Eye (tissue), 1 donor: ENCODE results near the gene PTPRG.

ENCODE experiments used
- DNase-seq: peaks from one replicate; pipeline ENCODE4 v3.0.0-alpha.2; 2015

Gene PTPRG

DNA sequence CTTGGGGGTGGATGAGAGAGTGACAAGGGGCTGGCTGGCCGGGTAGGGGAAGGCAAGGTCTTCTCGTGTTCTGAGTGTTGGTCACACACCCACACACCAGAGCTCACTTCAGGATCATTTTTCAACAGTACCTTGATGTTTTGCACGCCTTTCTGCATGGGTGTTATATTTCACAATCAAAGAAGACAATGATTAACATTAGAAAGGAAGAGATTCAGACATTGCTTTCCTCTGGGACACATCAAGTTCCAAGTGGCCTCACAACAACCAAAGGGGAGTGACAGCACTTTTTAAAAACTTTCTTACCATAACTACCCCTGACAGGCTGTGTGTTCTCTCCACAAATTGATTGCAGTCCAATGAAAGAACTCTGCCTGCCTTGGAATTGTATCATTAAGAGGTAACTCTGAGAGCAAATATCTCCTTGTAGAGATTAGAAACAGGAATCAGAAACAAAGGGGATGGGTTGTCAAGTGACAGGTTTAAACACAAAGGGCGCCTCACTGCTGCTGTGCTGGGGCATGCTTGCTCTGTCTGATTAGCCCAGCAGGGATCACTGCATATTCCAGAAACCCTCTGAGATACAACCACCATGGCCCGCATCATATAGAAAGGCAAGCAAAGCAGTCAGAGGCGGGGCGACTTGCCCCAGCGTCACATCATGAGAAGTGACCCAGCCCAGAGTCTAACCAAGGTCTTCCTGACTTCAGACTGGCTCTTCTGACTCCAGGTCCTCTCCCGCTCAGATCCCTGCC, 581.1 kb downstream of the PTPRG start:
- DNase-seq = no peak

DNA sequence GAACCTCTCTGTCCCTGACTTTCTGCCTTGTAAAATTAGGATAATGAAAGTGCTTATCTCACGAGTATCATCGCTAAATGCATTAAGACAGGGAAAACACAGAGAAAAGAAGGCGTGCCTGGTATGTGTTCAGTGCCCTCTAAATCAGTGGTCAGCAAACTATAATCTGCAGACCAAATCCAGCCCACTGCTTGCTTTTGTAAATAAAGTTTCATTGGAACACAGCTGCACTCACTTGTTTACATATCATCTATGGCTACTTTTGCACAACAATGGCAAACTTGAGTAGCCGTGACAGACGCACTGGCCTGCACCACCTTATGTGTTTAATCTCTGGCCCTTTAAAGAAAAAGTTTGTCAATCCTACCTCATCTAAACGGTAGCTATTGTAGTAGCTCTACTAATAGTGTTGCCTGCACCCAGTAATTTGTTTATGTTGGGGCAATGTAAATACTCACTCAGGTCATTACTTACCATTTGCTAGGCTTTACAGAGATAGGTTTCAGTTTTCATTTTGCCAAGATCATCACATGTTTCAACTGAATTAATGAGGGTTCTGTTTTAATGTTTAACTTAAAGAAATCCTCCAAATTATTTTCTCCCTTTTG, 582.6 kb downstream of the PTPRG start:
- DNase-seq = no peak

DNA sequence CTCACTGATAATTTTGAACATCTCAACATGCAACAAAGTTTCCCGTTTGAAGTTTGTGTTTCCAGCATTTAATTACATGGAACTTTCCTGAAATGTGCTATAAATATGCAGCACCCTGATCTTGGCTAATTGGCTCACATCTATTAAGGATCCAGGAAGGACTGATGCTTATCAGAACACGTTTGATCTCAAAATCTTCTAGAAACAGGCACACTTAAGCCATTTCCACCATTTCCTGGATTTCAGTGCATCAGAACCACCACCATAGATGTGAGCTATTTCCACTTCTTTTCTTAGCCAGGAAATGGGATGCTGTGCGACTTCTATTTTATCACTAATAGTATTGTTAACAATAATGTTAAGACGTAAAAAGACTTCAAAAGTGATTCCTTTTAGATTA, 583.1 kb downstream of the PTPRG start:
- no peak for DNase-seq

DNA sequence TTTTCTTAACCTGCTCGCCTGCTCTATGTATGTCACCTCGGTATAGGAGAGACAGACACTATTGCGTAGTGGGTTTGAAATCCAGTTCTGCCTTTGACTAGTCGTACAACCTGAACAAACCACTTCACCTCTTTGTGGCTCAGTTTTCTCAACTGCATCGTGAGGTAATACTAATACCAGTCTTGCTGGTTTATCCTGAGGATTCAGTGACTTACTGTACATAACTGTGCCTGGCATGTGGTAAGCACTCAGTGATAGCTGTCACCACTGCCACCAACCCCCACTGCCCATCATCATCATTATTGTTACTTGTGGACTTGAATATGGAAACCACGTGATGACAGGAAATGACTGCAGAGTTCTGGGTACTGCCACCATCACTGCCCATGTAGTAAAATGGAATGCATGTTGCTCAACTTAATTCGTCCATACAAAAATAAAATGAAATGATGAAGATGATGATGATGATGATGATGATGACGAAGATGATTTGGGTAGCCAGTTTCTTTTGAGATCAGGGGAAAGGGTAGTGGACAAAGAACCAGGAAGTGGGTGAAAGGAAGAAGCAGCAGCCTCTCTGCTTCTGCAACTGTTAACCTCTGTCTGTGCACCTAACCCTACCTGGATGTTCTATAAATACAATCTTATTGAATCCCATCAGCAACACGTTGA, 583.9 kb downstream of the PTPRG start:
- no peak for DNase-seq

DNA sequence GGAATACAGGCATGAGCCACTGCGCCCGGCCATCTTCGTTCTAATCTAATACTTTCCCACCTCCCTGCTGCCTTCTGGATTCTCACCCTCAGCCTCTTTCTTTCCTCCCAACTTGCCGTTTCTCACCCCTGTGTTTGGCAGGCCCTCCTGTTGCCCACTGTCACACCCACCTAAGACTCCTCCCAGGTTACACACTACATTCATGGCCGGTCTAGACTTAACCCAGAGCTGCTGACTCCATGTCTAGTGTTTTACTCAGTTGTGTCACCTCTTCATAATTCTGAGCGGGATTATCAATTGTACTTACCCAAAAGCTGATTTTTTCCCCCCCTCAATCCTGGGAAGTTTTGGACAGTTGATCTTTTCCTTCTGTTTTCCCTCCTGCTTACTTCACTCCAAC, 588.2 kb downstream of the PTPRG start:
- no peak for DNase-seq

DNA sequence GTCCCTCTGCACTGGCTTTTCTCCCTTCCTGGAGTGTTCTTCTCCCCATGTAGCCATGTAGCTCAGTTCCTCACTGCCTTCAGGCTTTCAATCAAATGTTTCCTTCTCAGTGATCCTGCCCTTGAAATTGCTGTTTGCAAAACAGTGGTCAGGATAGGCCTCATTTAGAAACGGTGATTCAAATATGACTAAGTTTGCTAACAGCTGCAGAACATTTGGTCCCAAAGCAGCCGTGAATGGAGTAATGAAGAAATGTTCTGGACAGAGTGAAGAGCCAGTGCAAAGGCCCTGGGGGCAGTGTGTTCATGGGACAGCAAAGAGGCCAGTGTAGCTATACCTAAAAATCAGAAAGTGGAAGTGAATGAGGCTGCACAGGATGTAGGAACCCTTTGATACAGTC, 588.6 kb downstream of the PTPRG start:
- no peak for DNase-seq

DNA sequence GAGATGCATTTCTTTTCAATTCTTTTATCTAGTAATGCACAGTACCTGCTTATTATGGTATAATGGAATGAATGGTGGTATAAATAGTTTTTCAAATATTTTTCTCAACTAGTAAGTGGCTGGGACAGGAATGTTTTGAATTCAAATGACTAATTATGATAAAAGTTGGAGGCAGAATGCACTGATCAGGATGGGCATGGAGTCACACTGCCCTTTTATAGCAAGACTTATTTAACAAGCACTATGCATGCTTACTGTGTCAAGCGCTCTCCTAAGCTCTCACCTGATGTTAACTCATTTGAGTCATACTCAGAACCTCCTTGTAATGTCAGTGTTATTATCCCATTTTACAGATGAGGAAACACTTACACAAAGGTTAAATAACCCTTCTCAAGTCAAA, 590.2 kb downstream of the PTPRG start:
- DNase-seq = no peak

DNA sequence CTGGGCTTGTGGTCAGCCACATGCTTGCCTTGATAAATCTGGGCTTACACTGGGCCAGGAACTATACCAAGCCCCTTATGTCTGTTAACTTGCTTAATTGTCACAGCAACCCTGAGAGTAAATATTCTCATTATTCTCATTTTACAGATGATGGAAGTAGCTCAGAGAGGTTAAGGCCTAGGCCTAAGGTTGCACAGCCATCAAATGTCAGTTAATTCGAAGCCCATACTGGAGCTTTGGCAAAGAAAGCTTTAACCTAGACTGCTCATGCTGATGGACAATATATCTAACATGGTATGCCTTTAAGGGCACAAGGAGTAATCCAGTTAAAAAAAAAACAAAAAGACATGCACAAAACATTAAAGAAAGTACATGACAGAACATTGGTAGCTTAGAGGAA, 591.9 kb downstream of the PTPRG start:
- no peak for DNase-seq

DNA sequence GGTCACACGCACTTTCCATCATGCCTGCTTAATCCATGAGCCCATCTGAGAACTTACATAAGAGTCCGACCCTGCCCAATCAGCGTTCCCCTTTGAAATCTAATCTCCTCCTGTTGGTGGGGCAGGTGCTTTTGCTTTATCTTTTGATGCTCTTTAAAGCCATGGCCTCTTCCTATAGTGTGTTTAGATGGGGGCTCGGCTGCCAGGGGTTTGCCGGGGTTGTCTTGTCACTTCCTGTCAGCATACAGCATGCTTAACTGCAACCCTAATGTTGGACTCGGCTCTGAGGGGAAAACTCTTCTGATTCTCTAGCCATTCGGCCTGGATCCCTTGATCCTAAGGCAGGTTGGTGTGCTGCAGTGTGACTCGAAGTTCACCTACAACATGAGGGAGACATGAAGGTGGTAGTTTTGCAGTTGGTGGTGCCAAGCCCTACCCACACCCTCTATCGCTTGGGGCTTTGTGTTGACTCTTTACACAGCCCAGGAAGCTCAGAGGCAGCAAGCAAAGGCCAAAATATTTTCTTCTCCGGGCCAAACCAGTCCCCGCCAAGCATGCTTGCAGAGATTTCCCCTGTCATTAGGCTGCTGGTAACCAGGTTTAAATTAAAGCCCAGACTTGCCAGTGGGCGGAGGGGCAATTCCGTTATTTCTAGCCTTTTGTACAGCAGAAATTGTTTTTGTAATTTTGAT, 593.2 kb downstream of the PTPRG start:
- no peak for DNase-seq

DNA sequence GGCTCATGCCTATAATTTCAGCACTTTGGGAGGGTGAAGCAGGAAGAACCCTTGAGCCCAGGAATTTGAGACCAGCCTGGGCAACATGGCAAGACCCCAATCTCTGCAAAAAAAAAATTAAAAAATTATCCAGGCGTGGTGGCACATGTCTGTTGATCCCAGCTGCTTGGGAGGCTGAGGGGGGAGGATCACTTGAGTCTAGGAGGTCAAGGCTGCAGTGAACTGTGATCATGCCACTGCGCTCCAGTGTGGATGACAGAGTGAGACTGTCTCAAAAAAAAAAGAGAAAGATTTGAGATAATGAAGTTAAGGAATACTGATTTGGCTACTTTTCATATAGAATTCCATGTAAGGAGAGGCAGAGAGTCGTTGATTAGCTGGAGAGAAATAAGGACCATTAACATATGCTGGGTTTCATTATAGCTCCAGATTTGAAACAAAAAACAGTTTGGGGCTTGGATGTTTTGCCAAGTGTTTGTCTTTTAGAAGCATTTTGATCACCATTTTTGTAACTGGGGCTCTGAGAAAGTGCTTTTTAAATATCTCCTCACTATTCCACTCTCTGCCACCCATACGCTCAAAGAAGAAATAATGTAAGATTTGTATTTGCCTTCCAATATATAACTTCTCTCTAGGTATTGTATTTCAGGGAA, 597.8 kb downstream of the PTPRG start:
- no peak for DNase-seq

DNA sequence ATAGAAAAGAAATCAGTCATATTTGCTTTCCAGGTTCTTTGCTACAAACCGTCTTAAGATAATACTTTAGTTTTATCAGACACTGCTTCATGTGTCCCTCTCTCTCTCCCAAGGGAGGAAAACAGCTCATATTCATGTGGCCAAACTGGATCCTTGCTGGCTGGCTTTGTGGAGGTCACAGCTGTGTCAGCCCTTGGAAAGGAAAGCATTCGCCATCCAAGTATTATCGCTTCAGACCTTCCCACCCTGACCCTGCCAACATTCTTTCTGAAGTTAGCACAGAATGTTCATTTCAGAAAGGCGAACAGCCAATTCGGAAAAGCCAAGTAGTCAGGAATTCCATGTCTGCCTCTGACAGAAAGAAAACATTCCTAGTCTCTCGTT, 598.3 kb downstream of the PTPRG start:
- DNase-seq = no peak

DNA sequence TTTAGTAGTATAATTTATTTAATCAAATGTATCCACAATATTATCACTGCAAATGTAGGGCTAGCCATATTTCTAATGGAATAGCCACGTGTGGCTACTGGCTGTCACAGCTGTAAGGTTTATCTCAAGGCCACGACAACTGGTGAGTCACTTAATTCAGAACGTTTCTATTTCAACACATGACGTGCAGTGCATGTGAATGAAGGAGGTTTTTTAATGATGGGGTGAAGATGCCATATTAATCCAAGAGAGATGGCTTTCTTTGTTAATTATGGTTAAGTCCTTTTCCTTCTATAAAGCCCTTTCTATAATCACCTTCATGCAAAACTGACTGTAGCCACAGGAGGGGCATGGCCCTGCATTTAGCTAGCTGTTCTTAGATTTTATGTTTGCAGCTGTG, 600.0 kb downstream of the PTPRG start:
- no peak for DNase-seq

DNA sequence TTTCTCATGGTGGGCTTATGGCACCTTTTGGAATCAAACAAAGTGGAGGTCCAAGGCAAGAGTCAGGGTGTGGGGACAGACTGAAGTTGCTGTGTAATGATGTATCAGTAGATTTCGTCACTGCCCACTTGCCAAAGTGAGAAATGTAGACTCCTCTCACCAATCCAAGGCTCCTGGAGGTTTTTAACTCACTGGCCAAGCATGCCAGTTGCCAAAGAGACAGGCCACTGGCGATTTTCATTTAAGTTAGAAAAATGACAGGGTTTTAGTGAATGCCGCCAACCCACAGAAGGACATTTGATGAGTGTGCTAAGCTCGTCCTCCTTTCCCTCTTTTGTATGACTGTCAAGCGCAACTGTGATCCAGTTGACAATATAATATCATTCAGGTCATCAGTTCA, 602.8 kb downstream of the PTPRG start:
- DNase-seq = no peak

DNA sequence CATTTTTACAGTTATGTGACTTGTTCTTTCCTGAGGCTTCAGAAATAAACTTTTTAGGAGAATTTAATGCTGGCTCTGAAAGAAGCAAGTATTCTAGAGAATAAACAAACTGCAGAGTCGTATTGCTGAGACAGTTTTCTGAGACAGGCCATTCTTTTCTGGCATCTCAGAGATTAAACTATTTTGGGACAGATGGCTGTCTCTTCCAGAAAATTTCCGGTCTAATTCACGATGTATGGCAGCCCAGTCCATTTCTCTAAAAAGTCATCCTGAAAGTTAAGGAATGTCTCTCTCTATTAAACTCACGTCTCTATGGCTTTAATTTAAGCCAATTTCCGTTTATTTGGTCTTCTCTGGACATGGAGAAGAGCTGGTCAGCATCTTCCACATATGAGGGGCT, 603.4 kb downstream of the PTPRG start:
- DNase-seq = no peak

DNA sequence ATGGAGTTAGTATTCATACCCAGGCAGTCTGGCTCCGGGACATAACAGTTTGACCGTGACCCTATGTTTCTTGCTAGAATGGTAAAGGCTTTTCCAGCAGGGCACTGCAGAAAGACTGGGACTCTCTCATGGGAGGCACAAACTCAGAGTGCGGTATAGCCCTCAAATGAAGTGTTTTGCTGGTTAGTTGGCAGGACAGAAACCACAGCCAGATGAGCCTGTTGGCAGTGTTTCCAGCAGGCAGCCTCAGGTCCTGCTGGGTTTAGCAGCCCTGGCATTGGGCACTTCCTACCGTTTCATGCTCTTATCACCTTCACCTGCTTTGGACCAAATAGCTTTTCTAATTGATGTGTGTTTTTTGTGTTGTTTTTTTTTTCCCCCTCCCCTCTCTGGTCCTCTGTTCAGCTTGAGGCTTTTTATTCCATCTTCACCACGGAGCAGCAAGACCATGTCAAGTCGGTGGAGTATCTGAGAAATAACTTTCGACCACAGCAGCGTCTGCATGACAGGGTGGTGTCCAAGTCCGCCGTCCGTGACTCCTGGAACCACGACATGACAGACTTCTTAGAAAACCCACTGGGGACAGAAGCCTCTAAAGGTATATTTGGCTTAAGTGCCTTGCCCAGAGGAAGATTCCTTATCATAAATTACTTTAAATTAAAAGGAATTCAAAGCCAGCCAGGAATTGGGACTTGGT, 606.3 kb downstream of the PTPRG start:
- no peak for DNase-seq

DNA sequence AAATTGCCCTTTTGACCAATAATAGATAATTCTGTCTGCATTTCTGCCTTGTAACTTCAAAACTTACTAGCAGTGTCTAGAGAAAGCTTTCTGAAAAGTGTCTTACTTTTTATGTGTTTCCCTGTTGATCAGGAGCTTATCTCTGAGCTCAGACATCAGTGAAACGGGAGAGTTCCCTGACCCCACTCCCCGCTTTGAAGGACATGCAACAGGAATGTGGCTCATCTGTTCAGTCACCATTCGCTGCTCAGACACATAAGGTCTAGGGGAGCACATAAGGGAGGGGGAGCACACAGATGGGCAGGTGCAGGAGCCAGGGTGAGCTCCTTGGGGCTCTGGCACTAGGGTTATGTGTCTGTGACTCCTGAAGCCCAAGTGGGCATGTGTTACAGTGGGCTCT, 607.0 kb downstream of the PTPRG start:
- DNase-seq = no peak

DNA sequence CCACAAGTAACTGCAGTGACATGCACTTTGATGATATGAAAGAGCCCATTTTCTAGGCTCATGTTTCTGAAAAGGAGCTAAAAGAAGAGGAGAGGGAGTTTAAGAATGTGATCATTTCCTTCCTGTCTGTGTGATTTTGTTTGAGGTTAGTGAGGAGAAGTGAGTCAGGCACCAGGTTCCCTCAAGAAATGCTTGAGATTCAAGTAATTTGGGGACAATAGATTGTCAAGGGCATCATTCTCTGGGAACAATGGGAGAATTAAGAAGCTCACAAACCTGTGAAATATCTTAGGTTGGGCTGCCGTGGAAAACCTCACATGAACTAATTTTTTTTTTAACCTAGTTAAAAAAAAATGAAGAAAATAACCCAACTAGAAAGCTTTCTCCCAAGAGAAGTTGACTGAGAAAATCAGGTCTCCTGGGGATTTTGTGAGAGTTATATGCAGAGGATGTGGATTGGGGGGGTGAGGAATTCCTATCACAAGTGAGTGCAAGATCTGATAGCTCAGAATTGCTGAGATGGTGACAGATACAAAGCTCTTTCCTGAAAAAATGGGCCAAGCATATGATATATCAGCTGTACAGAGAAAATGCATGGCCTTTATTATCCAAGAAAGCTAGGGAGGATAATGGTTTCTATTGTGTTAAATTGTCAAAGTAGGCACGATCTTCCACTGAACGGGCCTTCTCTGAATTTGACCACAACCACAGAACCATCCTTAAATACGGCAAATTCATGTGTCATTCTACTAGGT, 608.7 kb downstream of the PTPRG start:
- no peak for DNase-seq

DNA sequence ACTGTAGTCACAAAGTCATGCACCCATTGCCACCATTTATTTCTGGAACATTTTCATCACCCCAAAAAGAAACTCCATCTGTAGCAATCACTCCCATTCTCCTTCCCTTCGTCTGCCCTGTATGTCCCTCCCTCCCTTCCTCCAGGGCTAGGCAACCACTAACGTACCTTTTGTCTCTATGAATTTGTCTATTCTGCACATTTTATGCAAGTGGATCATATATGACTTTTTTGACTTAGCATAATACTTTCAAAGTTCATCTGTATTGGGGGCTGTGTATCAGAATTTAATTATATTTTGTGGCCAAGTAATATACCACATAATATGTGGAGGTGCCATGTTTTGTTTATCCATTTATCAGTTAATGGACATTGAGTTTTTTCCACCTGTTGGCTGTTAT, 610.4 kb downstream of the PTPRG start:
- no peak for DNase-seq

DNA sequence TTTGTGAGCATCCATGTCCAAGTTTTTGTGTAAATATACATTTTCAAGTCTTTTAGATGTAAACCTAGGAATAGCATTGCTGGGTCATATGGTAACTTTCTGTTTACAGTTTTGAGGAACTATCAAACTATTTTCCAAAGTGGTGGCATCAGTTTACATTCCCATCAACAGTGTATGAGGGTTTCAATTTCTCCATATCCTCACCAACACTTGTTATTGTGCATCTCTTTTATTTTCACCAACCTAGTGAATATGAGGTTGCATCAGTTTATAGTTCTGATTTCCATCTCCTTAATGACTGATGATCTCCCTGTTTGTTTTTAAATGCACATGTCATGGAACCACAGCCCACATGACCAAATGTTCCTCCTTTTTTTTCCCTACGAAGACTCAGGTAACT, 610.8 kb downstream of the PTPRG start:
- no peak for DNase-seq

DNA sequence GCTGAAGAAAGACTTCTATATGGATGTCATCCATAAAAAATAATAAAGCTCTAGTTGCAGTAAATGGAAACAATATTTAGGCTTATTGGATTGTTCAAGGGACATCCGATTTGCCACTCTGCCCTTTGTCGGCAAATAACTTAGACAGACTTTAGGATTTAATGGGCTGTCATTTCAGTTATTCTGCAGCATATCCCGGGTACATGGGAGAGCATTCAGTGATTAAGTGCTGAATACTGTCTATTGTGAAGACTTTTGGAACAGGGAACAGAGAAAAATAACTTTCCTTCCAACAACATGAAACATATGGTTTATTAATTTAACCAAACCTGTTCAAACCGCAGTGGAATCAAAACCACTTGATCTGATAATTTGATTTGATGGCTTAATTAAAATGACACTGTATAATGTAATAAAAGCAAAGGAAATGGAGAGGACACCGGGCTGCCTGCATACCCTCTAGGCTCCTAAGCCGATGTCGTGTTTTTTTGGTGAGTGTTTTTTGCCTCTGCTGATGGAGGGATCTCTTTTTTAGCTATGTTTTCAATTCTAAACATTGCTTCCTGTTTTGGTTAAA, 612.7 kb downstream of the PTPRG start:
- no peak for DNase-seq

DNA sequence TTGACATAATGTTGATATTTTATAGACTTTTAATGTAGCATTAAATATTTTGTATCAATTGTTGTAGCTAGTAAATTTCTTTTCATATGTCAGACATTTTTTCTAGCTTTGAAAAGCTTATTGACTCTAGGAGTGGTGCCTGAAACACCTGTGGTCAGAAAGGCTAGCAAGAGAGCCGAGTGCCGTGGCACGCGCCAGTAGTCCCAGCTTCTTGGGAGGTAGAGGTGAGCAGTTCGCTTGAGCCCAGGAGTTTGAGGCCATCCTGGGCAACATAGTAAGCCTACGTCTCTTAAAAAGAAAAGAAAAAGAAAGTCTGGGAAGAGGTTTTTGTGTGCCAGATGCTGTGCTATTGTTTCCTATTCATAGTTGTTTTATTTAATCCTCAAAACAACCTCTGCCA, 613.8 kb downstream of the PTPRG start:
- DNase-seq = no peak

DNA sequence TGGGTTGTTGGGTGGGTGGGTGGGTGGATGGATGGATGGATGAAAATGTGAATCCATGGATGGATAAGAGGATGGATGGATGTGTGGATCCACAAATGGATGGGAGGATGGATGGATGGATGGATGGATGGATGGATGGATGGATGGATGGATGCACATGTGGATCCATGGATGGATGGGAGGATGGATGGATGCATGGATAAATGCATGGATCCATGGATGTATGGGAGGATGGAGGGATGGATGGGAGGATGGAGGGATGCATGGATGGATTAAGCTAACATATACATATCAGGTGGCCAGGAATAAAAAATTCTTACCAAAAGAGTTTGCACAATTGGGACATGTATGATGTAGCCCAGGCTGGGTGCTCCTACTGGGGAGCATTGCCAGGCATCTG, 616.7 kb downstream of the PTPRG start:
- no peak for DNase-seq
